HG02938 (cell line): Measurements from ENCODE around the gene TAF1.
"Not testable (repeated sequence)": the region's sequence is repeated elsewhere in the genome, so short reads cannot be mapped to it uniquely, and the experiment has no call there.

Source experiments
- ATAC-seq: cut with Tn5 transposase; IDR thresholded peaks from one replicate; pipeline ENCODE4 v1.9.1; 2021; ENCODE audit warnings: mild to moderate bottlenecking, moderate library complexity; ENCODE audit not compliant: unreplicated experiment

TAF1 gene

DNA sequence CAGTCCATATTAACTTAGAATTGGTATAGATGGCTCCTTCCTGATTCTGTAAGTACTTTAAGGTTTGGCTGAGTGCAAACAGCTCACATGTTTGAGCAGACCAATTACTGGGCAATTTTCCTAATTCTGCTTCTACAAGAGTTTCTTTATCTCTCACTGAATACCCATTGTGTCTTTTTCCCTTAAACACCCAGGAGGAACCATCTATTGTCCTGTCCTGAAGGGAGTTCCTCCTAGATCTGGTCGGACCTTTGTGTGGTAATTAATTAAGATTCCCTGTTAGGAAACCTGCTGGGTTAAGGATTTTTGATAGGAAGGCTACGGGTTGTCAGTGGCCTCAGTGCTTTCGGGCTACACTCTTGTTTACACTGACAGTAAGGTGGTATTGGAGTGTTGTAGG, 129.8 kb downstream of the TAF1 start:
- not testable (repeated sequence) for ATAC-seq

DNA sequence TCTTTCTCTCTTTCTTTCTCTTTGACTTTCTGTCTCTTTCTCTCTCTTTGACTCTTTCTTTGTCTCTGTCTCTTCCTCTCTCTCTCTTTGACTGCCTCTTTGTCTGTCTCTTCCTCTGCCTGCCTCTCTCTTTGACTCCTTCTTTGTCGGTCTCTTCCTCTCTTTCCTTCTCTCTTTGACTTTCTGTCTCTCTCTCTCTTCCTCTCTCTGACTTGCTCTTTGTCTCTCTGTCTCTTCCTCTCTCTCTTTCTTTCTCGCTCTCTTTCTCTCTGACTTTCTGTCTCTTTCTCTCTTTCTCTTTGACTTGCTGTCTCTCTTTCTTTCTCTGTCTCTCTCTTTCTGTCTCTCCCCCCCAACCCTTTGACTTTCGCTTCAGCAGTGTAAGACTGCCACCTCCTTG, 130.3 kb downstream of the TAF1 start:
- ATAC-seq = no peak

DNA sequence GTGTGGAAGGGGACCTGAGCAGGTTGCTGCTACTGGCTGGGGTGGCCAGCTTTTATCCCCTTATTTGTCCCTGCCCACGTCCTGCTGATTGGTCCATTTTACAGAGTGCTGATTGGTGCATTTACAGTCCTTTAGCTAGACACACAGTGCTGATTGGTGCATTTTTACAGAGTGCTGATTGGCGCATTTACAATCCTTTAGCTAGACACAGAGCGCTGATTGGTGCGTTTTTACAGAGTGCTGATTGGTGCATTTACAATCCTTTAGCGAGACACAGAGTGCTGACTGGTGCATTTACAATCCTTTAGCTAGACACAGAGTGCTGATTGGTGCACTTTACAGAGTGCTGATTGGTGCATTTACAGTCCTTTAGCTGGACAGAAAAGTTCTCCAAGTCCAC, 135.9 kb downstream of the TAF1 start:
- ATAC-seq = not testable (repeated sequence)

DNA sequence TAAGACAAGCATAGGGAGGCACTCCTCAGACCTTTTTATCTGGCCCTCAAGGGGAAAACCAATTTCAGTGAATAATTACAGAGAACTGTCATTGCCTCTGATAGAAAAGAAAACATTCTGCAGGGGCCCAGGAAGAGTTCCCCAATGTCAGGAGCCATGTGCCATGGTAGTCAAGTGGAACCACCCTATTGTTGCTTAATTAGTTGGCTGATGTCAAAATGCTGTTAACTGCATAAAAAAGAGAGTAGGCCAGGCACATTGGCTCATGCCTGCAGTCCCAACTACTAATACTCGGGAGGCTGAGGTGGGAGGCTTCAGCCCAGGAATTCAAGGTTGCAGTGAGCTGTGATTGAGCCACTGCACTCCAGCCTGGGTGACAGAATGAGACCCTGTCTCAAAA, 138.2 kb downstream of the TAF1 start:
- ATAC-seq = no peak

DNA sequence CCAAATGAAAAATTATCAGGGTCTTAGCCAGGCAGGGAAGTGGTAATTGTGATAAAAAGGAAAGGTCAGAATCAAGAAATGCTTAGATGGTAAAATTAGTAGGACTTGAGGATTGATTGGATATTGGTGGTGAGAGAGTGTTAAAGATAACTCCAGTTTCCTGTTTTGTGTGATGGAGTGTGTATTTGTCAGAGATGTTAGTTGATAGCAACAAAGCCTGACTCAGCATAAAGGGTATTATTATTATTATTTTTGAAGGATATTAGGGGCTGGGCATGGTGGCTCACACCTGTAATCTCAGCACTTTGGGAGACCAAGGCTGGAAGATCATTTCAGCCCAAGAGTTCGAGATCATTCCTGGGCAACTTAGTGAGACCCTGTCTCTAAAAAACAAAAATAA, 143.1 kb downstream of the TAF1 start:
- no peak for ATAC-seq

DNA sequence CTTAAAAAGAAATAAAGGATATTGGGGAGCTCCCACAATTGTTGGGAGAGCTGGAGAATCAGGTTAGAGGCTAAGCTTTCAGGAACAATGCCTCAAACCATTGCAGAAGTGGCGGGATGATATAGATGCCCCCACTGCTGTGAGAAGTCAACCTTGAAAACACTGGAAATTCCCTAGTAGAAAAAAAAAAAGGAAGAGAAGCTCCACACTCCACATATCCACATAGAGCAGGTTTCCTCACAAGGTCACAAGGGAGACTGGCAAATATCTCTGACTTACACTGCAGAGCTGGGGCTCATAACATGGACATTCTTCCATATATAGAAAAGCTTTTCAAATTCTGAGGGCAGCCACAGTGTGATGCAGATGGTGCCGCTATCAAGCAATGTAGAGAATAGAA, 144.0 kb downstream of the TAF1 start:
- ATAC-seq = no peak

DNA sequence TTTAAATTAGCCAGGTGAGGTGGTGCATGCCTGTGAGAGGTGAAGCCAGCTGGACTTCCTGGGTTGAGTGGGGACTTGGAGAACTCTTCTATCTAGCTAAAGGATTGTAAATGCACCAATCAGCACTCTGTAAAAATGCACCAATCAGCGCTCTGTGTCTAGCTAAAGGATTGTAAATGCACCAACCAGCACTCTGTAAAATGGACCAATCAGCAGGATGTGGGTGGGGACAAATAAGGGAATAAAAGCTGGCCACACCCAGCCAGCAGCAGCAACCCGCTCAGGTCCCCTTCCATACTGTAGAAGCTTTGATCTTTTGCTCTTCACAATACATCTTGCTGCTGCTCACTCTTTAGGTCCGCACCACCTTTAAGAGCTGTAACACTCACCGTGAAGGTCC, 147.6 kb downstream of the TAF1 start:
- ATAC-seq = not testable (repeated sequence)

DNA sequence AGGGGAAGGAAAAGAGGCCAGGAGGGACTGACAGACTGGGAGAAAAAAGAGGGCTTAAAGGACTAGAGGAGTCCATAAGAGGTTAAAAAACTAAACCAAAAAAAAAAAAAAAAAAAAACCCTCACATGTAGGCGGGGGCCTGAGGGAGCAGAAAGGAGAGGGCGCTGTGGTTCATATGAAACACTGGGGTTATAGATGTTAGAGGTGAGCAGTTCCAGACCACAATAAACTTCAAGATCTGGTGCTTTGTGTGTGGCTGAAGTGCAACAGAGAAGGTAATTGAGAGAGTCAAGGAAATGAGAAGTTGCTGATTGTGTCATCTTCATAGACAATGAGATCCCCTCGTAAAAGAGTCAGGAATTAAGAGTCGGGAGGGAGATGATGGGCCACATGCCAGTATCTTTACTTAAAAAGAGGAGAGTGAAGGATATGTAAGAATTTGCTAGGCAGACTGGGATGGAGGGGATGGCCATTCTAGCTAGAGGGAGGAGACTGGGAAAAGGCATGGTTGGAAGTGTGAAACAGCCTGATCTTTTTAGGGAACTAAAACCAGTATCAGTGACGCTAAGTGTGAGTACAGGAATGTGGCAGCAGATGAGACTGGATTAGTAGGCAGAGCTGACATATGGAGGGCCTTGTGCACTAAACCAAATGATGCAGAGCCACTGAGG, 148.3 kb downstream of the TAF1 start:
- peak; percentile 73 for ATAC-seq

DNA sequence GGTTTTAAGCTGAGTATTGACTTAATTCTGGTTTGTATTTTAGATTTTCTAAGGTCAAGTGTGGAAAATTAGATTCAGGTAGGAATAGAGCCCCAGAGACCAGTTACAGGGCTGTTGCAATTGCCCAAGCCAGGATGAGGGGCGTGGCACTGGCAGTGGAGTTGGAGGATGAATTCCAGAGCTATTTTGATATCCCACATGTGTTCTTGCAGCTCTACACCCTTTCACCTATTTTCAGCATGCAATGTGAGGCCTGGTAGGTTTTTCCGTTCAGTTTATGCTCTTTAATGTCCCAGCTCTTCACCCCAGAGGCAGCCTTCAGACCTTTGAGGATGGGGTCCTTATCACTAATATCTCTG, 148.9 kb downstream of the TAF1 start:
- ATAC-seq = no peak
